Activated CD4-positive, CD25-positive, alpha-beta regulatory T cell treated with anti-CD3 and anti-CD28 coated beads, Interleukin-2, amount 50 U/mL, for 24 hours (primary cell): Measurements from ENCODE around the gene DCAF12.
"Not testable (repeated sequence)": the region's sequence is repeated elsewhere in the genome, so short reads cannot be mapped to it uniquely, and the experiment has no call there.

Source experiments
- ATAC-seq, 2 donors: fragments of 150-1000 bp; cut with Tn5 transposase; one replicate each; pipeline ENCODE4 v1.10.0; 2021; ENCODE audit warnings: mild to moderate bottlenecking in 1 of 2, moderate library complexity in 1 of 2

Gene DCAF12

GRCh38 chr9:34059954-34060353 is 66.5 kb downstream of the DCAF12 start:
- ATAC-seq = no peak

- no peak for ATAC-seq
Observed at GRCh38 chr9:34059281-34059680, 67.2 kb downstream of the DCAF12 start.

- ATAC-seq = no peak
Observed at GRCh38 chr9:34049630-34050384, 76.7 kb downstream of the DCAF12 start.

GRCh38 chr9:34048727-34049629 is 77.5 kb downstream of the DCAF12 start, which contains the start of gene UBAP2:
Gene UBAP2 (minus strand): TSS chr9:34048887. CDS start chr9:34017148, 31,739 bp downstream.
- peak; percentile 87 to 88 for ATAC-seq

- ATAC-seq = peak; percentile 4 to 14
Observed at GRCh38 chr9:34047864-34048726, 78.4 kb downstream of the DCAF12 start.

GRCh38 chr9:34046784-34047379 is 79.6 kb downstream of the DCAF12 start:
- ATAC-seq = no peak

GRCh38 chr9:34045903-34046302 is 80.6 kb downstream of the DCAF12 start:
- ATAC-seq = no peak

- ATAC-seq = not testable (repeated sequence)
Observed at GRCh38 chr9:34042074-34042473, 84.4 kb downstream of the DCAF12 start.

- not testable (repeated sequence) for ATAC-seq
Observed at GRCh38 chr9:34038851-34039250, 87.6 kb downstream of the DCAF12 start.

GRCh38 chr9:34037626-34038025 is 88.9 kb downstream of the DCAF12 start:
- no peak for ATAC-seq

- no peak for ATAC-seq
Observed at GRCh38 chr9:34036625-34037024, 89.9 kb downstream of the DCAF12 start.
